ENCODE results near the gene SEC22A.

The SEC22A gene

GRCh38 chr3:123267821-123268220 lies 66.1 kb downstream of the SEC22A start:
- DNase-seq: no peak

GRCh38 chr3:123270818-123271217 lies 69.1 kb downstream of the SEC22A start:
- DNase-seq: no peak

- DNase-seq: no peak
These were observed 69.9 kb downstream of the SEC22A start for GRCh38 chr3:123271466-123272159.

GRCh38 chr3:123272547-123272946 lies 70.8 kb downstream of the SEC22A start:
- no peak for DNase-seq

DNA sequence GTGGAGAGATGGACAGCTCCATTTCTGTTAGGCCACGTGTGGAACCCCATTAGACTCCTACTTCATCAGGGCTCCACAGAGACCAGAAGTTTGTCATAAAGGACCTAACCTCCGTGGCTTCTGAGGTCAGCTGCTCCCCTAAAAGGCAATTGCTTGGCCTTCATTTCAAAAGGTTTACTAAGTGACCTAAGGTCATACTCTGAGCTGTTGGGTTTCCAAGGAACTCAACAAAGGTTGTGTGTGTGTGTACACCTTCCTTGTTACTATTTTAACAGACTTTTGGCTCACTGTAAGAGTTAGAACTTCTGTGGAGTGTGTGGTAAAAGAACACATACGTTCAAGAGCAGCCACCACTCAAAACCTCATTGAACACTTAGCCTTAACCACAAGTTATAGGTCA lies 73.9 kb downstream of the SEC22A start:
- DNase-seq: no peak

DNA sequence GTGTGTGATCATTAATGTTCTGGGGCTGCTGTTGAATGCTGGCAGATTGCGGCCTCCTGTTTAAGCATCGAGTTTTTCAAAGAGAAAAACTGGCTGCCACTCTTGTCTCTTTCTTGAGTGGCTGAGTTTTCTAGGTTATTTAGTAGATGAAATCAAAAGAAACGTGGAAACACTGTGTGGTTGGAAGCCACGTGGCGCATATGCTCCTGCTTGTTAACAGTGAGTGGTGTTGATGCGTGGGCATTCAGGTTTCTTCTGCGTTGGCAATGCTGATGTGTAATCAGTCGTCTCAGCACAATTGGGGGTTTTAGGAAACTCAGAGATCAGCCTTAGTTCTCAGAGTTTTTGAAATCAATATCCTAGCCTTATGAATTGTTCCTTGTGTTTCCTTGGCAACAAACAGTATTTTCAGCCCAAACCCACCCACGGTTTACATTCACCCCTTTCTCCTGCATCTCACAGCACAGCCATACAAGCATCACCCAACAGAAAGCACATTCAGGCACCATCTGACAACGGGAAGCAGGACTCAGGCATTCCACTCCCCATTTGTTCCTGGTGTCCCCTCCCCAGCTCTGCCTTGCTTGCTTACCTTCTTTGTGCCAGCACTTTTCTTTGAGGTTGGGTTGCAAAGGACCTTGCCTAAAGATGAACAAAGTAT lies 74.7 kb downstream of the SEC22A start:
- DNase-seq: no peak

DNA sequence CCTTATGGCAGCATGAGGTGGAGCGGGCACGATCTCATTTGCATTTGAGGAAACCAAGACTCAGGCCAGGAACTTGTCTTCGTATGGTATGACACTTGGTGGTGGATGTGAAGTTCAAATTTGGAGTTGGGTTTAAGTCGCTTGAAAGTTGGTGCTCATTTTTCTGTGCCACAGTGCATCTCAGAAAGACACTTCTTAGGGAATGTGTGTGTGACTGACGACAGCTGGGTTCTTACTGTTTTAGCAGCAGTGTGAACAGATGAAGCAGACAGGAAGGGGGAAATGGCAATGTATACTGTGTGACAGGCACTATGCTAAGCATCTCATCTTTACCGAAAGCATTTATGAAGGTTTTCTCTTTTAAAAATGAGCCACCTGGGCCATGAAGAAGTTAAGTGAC lies 75.4 kb downstream of the SEC22A start:
- no peak for DNase-seq

DNA sequence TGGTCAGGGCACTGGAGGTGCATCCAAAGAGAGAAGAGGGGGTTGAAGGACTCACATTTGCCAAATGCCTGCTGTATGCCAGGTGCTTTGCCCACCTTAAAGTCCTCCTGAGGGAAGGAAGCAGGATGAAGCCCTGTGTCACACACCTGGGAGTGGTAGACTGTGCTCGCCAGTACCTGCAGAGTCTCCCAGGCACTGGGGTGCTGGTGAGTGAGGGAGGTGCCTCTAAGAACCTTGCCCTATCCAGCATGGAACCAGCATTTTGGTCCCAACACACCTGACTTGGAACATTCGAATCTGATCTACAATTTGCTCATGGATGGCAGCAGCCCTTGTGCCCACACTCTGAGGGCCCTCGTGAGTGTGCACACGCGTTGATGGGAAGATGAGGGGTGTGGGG lies 76.7 kb downstream of the SEC22A start:
- no peak for DNase-seq

DNA sequence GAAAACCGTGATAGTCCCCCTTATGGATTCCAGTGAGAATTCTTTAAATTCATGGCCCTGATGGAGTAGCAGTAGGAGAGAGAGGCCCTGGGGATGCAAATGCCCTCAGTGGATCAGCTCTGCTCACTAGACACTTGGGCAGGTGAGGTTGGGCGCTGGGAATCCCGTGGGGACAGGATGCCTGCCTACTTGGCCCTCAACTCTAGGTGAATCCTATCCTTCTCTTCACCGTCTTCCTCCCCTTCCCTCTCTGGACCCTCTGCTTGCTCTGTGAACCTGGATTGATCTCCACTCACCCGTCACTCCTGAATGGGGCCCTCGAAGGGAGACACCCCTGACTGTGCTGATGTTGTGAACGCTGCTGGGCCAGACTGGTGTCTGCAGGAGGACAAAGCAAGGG lies 77.4 kb downstream of the SEC22A start:
- DNase-seq: no peak

DNA sequence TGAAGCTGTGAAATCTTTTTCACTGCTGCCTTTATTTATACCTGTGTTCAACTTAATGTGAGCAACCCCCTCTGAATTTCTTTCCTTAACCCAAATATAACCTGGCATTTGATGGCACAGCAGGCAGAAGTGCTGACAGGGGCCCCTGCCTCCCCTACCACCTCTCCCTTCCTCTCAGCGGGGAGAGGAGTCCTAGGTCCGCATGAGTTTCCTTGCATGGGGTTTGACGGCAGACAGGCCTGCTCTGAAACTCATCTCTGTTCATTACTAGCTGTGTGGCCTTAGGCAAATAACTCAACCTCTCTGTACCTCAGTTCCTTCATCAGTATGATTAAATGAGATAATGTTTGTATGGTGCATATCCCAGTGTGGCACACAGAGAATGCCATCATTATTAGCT lies 79.7 kb downstream of the SEC22A start:
- no peak for DNase-seq

- DNase-seq: no peak
These were observed 80.2 kb downstream of the SEC22A start for GRCh38 chr3:123281929-123282328.

DNA sequence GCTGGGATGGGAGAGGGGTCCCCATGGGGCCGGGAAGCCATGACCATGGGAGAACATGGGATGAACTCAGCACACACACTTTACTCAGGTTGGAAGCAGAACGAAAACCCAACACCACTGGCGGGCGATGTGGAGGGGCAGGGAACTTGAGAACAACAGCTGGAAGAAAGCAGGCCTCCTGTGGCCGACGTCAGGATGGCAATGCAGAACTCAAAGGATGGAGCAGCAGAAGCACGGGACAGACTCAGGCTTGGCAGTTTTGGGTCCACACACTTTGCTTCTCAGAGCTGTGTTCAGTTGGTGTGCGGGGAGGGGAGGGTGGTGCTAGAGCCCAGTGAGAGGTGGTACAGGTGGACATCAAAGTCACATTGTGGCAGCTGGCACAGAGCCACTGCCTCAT lies 80.7 kb downstream of the SEC22A start:
- DNase-seq: no peak

GRCh38 chr3:123283074-123283473 lies 81.3 kb downstream of the SEC22A start:
- DNase-seq: no peak

- DNase-seq: no peak
These were observed 82.1 kb downstream of the SEC22A start for GRCh38 chr3:123283657-123284398.

DNA sequence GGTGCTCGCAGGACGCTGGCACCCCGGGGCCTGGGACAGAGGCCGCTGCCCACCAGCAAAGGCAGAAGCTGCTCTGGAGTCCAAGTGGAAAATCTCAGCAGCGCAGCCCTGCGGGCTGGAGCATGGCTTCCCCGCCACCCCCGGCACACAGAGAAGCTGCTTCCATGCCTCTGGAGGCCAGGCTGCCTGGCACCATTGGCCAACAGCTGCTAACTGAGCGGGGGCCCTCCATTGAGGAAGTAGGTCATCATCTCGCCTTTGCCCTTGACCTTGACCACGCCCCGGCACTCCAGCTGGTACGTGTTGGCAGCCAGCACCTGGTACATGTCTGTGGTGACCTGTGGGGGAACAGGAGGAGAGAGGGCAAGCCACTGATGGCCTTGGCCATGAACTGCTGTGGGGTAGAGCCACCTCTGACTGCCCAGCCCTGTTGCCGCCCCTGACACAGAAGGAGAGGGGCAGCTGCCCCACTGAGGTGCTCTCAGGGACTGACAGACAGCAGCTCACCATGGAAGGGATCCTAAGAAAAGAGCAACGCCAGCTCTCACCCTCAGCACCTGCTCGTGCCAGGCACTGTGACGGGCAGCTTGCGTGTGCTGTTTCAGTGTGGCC lies 82.8 kb downstream of the SEC22A start:
- no peak for DNase-seq

- DNase-seq: no peak
These were observed 83.3 kb downstream of the SEC22A start for GRCh38 chr3:123285066-123285465.

DNA sequence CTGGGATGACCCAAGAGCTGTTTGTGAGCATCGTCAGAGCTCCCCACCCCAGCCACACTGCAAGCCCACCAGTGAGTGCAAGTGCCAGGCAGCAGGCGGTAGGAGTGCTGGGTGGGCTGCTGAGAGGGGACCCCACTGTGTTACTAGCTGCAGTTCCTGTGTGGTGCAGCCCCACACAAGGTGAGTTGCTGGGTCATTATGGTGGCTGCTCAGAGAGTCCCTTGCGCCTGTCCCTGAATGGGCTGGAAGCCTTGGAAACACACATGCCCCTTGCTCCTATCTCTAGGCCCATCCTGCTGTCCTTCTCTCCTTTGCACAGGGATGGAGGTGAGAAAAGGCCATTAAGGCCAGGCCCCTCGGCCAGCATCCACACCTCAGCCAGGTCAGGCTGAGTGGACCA lies 83.7 kb downstream of the SEC22A start:
- DNase-seq: no peak

GRCh38 chr3:123285931-123286307 lies 84.2 kb downstream of the SEC22A start:
- no peak for DNase-seq

GRCh38 chr3:123286308-123287023 lies 84.7 kb downstream of the SEC22A start:
- no peak for DNase-seq

GRCh38 chr3:123287051-123287961 lies 85.6 kb downstream of the SEC22A start:
- DNase-seq: no peak

DNA sequence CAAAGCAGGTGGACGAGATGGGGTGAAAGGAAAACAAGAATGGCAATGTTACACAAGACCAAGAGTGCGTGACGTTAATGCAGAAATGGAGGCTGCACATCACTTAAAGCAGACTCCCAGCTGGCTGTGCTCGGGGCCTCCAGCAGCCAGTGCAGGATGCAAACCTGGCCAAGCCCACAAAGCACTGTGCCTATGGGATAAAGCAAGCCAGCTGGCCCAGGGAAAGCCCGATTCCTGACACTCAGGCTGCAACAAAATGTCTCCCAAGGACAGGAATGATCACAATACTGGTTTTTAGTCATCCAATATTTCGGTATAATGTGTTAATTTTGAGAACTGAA lies 86.2 kb downstream of the SEC22A start:
- no peak for DNase-seq
